GM12892 (cell line): ENCODE data around the gene WASHC1.
"Not testable (repeated sequence)": the region's sequence is repeated elsewhere in the genome, so short reads cannot be mapped to it uniquely, and the experiment has no call there.

Experiments used
- DNase-seq: peaks from one replicate; pipeline ENCODE4 v3.0.0; 2011; ENCODE audit not compliant: insufficient read length
- FAIRE-seq: peaks from 2 replicates; lab custom pipeline; 2011; peaks lifted over from hg19 to GRCh38; lab: Jason Lieb, UNC

The WASHC1 gene

GRCh38 chr9:21621-22020 is 7.6 kb downstream of the WASHC1 start:
- not testable (repeated sequence) for FAIRE-seq, DNase-seq

GRCh38 chr9:16875-17274 is 12.4 kb downstream of the WASHC1 start:
- not testable (repeated sequence) for DNase-seq, FAIRE-seq

- FAIRE-seq, DNase-seq: not testable (repeated sequence)
Measured at GRCh38 chr9:14129-14809, 15.0 kb downstream of the WASHC1 start.

GRCh38 chr9:11206-11605 is 18.1 kb downstream of the WASHC1 start:
- DNase-seq, FAIRE-seq: not testable (repeated sequence)

- not testable (repeated sequence) for DNase-seq, FAIRE-seq
Measured at GRCh38 chr9:10653-11053, 18.6 kb downstream of the WASHC1 start.

- FAIRE-seq, result not testable (repeated sequence)
Measured at GRCh38 chr9:10207-10606, 19.0 kb downstream of the WASHC1 start.

More at GRCh38 chr9:10207-10606, 19.0 kb downstream of the WASHC1 start:
- DNase-seq, result not testable (repeated sequence)
